Mucosa of rectum (tissue), 2 donors: ENCODE results near the gene RAB11FIP5.
A peak's percentile ranks its signal among the peaks of the same experiment; 100 is the strongest.

Experiments used
- H3K27ac ChIP-seq, 2 donors: one replicate each; pipeline ENCODE4 v1.7.0; 2013; ENCODE audit warnings: inconsistent platforms in 2 of 2, low read depth in 2 of 2, low read length in 2 of 2
- H3K27me3 ChIP-seq, 2 donors: one replicate each; pipeline ENCODE4 v1.7.0; 2013; ENCODE audit warnings: low read length in 2 of 2; ENCODE audit not compliant: control insufficient read depth in 2 of 2, insufficient read depth in 2 of 2
- H3K36me3 ChIP-seq, 2 donors: one replicate each; pipeline ENCODE4 v1.7.0; 2013; ENCODE audit warnings: low read length in 2 of 2; ENCODE audit not compliant: control insufficient read depth in 2 of 2, insufficient read depth in 2 of 2
- H3K4me1 ChIP-seq, 2 donors: one replicate each; pipeline ENCODE4 v1.7.0; 2013; ENCODE audit warnings: low read length in 2 of 2, mild to moderate bottlenecking in 1 of 2; ENCODE audit not compliant: control insufficient read depth in 2 of 2, insufficient read depth in 2 of 2
- H3K4me3 ChIP-seq, 2 donors: one replicate each; pipeline ENCODE4 v1.7.0; 2013; ENCODE audit warnings: low read length in 2 of 2
- H3K9ac ChIP-seq, 2 donors: one replicate each; pipeline ENCODE4 v1.7.0; 2013; ENCODE audit warnings: low read length in 2 of 2, low read depth in 1 of 2, mild to moderate bottlenecking in 1 of 2
- H3K9me3 ChIP-seq, 2 donors: one replicate each; pipeline ENCODE4 v1.7.0; 2013; ENCODE audit warnings: low read length in 2 of 2; ENCODE audit not compliant: control insufficient read depth in 2 of 2
- donor health status: healthy.
- donor health status: Normal muscosa, but diverticular disease.

The RAB11FIP5 gene

DNA sequence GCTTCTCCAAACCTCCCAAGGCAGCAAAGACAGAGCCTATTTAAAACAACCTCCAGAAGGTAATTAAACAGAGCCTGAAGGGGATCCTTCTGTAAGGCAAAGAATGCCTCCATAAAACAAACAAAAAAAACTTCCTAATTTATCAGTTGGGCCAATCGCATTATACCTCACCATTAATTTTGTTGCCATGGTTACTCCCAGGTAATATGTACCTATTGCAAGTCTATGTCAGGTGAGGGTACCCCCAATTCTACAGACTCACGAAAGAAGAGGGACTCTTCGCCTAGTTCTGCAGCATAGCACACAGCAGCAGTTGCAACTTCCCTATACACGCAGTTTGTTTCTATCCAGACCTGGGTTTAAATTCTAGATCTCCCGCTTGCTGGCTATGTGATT, 80.0 kb downstream of the RAB11FIP5 start:
- Histone ChIP-seq H3K27ac (peak overlapping the region; percentile 62 to 77), H3K9me3 (no peaks in the 10 kb centered on the region), H3K4me1 (peaks cover 16 to 20% of the 10 kb centered on the region in 2 donors), H3K27me3 (no peaks in the 10 kb centered on the region), H3K4me3 (no peak overlapping the region), H3K36me3 (peaks cover 0 to 5% of the 10 kb centered on the region in 2 donors), H3K9ac (no peak overlapping the region)

DNA sequence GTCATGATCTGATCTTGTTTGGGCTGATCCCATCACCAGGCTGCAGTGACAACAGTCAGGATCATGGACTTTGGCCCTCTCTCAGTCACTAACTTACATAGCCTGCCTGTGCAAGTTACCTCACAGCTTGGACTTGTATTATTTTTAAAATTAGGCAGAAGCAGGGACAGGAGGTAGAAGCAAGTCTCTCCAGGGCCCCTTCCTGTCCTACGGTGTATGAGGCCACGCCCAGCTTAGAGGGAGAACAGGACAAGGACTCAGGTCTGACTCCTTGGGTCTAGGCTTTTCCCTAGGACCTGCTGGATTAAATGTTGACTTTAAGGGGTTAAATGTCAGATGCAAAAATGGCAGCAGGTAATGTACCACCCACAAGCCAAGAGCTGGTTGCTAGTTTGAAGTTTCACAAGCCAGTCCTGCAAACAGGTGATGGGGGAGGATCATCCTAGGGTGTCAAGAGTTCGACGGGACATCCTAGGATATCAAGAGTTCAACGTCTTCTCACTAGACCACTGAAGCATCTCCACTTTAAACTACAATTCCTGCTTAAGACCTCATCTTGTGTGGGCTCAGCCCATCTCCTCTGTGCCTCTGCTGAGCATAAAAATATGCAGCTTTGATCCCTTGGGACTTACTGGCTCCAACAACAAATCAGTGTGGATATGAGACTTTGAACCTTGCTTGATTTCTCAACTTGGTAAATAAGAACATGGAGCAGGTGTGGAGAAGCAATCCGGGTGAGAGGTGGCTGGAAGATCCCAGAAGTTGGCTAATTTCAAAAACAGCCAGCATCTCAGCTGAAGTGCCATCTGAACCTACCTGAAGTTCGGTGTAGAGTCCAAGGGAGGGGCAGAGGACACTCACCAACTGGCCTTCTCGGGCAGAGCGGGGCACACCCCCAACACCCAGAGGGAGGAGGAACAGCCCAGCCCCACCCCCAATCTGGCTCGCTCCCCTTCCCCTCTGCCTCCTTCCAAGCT, 80.7 kb downstream of the RAB11FIP5 start:
- peaks cover 0 to 5% of the 10 kb centered on the region in 2 donors for H3K36me3 ChIP-seq
- H3K4me1 ChIP-seq = peaks cover 16 to 20% of the 10 kb centered on the region in 2 donors
- peak overlapping the region; percentile 62 to 78 for H3K27ac ChIP-seq
- H3K27me3 ChIP-seq = no peaks in the 10 kb centered on the region
- H3K9ac ChIP-seq = no peak overlapping the region
- H3K9me3 ChIP-seq = no peaks in the 10 kb centered on the region
- H3K4me3 ChIP-seq = peak overlapping the region in 1 of 2 donors; percentile 49

GRCh38 chr2:73031095-73031678, 81.6 kb downstream of the RAB11FIP5 start:
- peak overlapping the region; percentile 52 to 62 for H3K27ac ChIP-seq
- no peaks in the 10 kb centered on the region for H3K9me3 ChIP-seq
- no peaks in the 10 kb centered on the region for H3K27me3 ChIP-seq
- peak overlapping the region in 1 of 2 donors; percentile 49 for H3K4me3 ChIP-seq
- H3K4me1 ChIP-seq = peaks cover 16 to 20% of the 10 kb centered on the region in 2 donors
- H3K9ac ChIP-seq = no peak overlapping the region
- H3K36me3 ChIP-seq = peaks cover 0 to 3% of the 10 kb centered on the region in 2 donors

- Histone ChIP-seq H3K36me3 (peaks cover 0 to 3% of the 10 kb centered on the region in 2 donors), H3K4me3 (no peak overlapping the region), H3K9ac (no peak overlapping the region), H3K27ac (no peak overlapping the region), H3K4me1 (peaks cover 16 to 20% of the 10 kb centered on the region in 2 donors), H3K9me3 (no peaks in the 10 kb centered on the region), H3K27me3 (no peaks in the 10 kb centered on the region)
Measured at GRCh38 chr2:73028841-73029240, 83.9 kb downstream of the RAB11FIP5 start.

GRCh38 chr2:73027340-73027739, 85.4 kb downstream of the RAB11FIP5 start:
- no peak overlapping the region for H3K9ac ChIP-seq
- H3K4me1 ChIP-seq = peaks cover 7 to 12% of the 10 kb centered on the region in 2 donors
- no peak overlapping the region for H3K27ac ChIP-seq
- no peak overlapping the region for H3K4me3 ChIP-seq
- H3K9me3 ChIP-seq = no peaks in the 10 kb centered on the region
- H3K36me3 ChIP-seq = peaks cover 0 to 3% of the 10 kb centered on the region in 2 donors
- no peaks in the 10 kb centered on the region for H3K27me3 ChIP-seq

DNA sequence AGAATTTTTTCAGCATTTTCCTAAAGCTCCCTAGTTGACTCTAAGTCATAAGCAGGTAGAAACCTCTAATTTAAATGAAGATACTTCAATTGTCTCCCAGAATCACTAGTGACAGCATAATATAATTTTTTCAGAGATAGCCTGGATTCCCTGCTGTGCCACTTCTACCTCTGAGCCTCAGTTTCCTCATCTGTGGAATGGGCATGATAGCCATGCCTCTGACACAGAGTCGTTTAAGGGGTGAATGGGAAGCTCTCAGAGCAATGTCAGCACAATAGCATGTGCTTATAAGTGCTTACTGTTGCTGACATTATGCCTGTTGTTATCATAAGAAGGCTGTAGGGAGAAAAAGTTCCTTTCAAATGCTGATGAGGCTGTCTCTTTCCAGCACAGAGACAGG, 89.3 kb downstream of the RAB11FIP5 start:
- no peak overlapping the region for H3K9ac ChIP-seq
- no peaks in the 10 kb centered on the region for H3K9me3 ChIP-seq
- H3K27me3 ChIP-seq = no peaks in the 10 kb centered on the region
- no peaks in the 10 kb centered on the region for H3K4me1 ChIP-seq
- H3K36me3 ChIP-seq = peaks cover 0 to 9% of the 10 kb centered on the region in 2 donors
- H3K4me3 ChIP-seq = no peak overlapping the region
- H3K27ac ChIP-seq = no peak overlapping the region
